GM21381 (cell line): ENCODE results near the gene MYL7.
"Not testable (repeated sequence)": the region's sequence is repeated elsewhere in the genome, so short reads cannot be mapped to it uniquely, and the experiment has no call there.

Source experiments
- ATAC-seq: cut with Tn5 transposase; IDR thresholded peaks from one replicate; pipeline ENCODE4 v1.9.1; 2021; ENCODE audit warnings: mild to moderate bottlenecking, moderate library complexity; ENCODE audit not compliant: unreplicated experiment

Gene MYL7

DNA sequence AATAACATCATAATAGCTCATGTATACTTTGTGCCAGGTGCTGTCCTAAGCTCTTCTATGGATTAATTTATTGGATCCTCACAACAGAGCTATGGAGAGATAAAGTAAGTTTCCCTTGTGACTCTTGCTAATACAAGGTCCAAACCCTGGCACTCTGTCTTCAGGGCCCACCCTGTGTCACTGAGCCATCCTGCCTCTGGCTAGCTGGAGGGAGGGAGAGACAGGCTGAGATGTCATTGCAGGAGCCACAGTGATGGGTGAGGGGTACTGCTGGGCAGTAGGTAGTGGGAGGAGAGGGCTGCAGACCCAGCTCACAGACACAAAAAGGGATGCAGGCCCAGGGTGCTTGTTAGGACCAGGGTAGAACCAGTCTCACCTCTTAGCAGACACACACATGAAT, 31.2 kb upstream of the MYL7 start:
- no peak for ATAC-seq

DNA sequence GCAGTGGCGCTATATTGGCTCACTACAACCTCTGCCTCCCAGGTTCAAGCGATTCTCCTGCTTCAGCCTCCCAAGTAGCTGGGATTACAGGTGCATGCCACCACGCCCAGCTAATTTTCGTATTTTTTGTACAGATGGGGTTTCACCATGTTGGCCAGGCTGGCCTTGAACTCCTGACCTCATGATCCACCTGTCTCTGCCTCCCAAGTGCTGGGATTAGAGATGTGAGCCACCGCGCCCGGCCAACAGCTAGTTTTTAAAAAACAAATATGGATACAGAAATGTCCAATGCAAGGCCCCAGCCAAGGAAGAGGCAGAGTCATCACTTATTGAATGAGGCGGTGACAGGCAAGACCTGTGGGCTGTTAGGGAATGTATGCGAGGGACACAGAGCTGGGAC, 30.8 kb upstream of the MYL7 start:
- ATAC-seq: not testable (repeated sequence)

DNA sequence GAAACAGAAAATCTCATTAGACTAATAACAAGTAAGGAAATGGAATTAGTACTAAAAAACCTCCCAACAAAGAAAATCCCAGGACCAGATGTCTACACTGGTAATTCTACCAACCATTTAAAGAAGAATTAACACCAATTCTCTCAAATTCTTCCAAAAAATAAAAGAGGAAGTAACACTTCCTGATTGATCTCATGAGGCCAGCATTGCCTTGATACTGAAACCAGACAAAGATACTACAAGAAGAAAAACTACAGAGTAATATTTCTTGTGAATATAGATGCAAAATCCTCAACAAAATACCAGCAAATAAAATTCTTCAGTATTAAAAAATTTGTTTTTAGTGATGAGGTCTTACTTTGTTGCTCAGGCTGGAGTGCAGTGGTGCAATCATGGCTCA, 26.8 kb upstream of the MYL7 start:
- no peak for ATAC-seq

GRCh38 chr7:44163591-44163990, 22.5 kb upstream of the MYL7 start:
- ATAC-seq: no peak

GRCh38 chr7:44162785-44163395, 21.8 kb upstream of the MYL7 start:
- no peak for ATAC-seq

DNA sequence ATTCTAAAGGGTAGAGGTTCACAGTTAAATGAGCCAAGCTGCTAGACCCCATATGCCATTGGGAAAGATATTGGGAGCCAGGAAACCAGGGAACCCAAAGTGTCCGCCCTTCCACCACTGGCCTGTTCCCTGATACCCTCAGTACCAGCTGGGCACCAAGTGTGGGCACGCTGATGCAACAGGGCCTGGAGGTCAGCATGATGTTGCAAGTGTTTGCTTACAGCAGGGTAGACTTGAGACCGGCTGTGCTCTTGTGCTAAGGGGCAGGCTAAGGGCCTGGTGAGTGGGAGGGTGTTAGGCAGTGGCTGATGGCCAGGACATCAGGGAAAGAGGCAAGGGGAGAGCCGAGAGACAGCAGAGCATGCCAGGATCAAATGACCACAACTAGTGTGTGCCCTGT, 21.0 kb upstream of the MYL7 start:
- ATAC-seq: no peak

GRCh38 chr7:44161371-44161770, 20.2 kb upstream of the MYL7 start:
- no peak for ATAC-seq

GRCh38 chr7:44159824-44160630, 18.9 kb upstream of the MYL7 start:
- ATAC-seq: no peak

DNA sequence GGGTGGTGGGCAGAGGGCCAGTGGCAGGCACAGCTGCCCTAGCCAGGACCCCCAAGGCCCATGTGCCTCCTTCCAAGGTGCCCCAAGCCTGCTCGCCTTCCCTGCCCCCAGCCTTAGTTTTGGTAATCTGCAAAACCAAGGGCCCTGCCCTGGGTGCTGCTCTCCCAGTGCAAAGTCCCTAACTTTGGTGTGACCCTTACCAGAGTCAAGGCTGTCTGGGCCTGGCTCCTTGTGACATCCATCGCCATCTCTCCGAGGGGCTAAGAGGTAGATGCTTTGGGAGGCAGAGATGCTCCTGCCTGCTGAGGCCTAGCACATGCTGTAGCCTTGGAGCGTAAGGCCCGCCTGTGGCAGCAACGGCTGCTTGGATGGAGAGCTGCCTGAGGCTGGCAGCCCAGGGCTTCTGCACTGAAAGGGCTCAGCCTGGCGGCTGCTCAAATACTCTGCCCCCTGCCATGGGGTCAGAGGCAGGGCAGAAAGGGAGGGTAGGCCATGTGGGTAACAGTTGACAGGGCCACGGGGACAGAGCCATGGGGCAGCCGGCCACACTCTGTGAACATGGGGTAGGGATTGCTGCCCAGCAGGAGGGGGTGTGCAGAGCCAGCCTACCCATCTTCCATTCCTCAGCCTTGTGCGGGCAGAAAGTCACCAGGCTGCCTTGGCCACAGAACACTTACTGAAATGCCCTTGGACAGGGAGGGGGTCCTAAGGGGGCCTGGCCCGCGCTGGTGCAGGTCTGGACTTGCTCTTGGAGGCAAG, 17.9 kb upstream of the MYL7 start:
- ATAC-seq: no peak

DNA sequence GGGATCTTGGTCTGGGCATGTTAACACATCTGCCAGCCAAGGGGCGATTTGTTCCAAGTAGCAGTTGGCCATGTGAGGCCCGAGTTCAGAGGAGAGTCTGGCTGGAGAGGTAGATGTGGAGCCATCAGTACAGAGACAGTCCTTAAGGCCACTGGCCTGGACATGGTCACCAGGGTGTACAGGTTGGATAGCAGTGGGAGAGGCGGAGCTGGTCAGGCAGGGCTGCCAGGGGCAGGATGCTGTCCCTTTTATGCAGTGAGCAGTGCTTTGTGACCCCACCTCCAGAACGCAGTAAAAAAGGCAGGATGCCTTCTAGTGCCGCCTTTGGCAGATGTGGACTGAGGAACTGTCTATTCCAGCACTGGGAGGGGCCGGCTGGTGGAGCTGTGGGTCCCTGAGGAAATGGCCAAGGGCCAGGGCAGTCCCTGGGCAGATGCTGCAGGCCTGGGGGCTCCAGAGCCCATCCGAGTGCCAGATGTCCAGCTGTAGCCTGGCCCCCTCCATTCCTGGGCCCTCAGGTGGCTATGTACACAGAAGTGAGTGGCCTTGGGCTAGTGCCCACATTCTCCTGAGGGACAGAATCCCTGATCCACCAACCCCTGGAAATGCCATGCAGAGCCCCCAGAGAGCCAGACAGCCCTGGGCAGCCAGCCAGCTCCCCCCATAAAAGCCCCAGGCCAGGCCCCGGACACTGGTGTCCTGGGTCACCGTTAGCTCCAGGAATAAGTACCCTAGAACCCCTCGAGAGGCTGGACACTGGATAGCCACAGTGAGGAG, 17.2 kb upstream of the MYL7 start:
- no peak for ATAC-seq

- ATAC-seq: no peak
Measured at GRCh38 chr7:44157116-44158080, 16.3 kb upstream of the MYL7 start.

GRCh38 chr7:44156453-44157010, 15.4 kb upstream of the MYL7 start:
- ATAC-seq: no peak

DNA sequence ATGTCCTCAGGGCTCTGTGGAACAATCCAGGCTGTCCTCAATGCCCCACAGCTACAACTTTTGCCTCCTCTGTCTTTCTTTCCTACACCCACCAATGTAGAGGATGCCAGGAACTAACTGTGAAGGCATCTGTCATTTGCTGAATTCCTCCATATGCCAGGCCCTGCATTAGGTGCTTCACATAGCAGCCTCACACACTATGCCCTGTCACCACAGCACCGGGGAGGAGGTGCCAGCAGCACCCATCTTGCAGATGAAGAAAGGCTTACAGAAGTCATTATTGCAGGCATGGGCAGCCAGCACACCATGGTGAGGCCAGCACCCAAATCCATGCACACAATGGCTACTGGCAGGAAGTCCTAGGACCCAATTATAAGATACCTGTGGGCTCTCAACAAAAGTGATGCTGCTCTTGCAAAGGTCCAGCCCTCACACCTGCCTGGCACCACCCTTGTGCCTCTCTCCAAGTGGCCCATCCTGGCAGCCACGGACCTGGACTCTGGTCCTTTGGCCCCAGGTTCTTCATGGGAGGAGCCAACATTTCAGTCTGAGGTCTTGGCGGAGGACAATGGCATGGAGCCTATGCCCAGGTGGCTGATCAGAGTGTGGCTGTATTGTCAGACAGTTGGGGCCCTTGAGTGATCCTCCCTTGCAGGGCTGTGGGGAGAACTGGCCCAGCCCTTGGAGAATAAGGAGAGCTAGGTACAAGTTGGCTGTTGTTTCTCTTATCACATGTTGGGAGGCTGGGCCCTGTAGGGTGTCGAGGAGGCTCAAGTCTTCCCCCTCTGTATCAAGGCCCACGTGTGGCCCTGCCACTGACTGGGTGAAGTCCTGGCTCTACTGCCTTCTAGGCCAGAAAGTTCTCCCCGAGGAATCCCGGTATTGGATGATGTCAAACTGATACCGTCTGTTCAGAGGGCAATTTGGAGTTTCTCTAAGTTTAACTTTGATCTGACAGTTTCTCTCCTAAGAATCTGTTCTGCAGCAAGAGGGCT, 14.4 kb upstream of the MYL7 start:
- no peak for ATAC-seq

- no peak for ATAC-seq
Measured at GRCh38 chr7:44154703-44155102, 13.6 kb upstream of the MYL7 start.

GRCh38 chr7:44153948-44154335, 12.8 kb upstream of the MYL7 start:
- ATAC-seq: no peak

GRCh38 chr7:44152971-44153947, 12.1 kb upstream of the MYL7 start:
- no peak for ATAC-seq

GRCh38 chr7:44151956-44152355, 10.8 kb upstream of the MYL7 start:
- ATAC-seq: no peak
